Activated CD8-positive, alpha-beta memory T cell treated with anti-CD3 and anti-CD28 coated beads, Interleukin-2, amount 50 U/mL, for 1 hour (primary cell): Measurements from ENCODE around the gene PROZ.
"Not testable (repeated sequence)": the region's sequence is repeated elsewhere in the genome, so short reads cannot be mapped to it uniquely, and the experiment has no call there.

Experiments
- DNase-seq: peaks from one replicate; pipeline ENCODE4 v3.0.0-alpha.2; 2020; ENCODE audit errors: extremely low read depth

PROZ gene

GRCh38 chr13:113157206-113157928 is 1.1 kb upstream of the PROZ start:
- no peak for DNase-seq

- DNase-seq: no peak
Observed at GRCh38 chr13:113158946-113159345, 498 bp downstream of the PROZ start.

- DNase-seq: no peak
Observed at GRCh38 chr13:113159701-113160100, 1.3 kb downstream of the PROZ start.

GRCh38 chr13:113160983-113161382 is 2.5 kb downstream of the PROZ start:
- DNase-seq: no peak

GRCh38 chr13:113161433-113161832 is 3.0 kb downstream of the PROZ start:
- no peak for DNase-seq

GRCh38 chr13:113161975-113162374 is 3.5 kb downstream of the PROZ start:
- DNase-seq: not testable (repeated sequence)

GRCh38 chr13:113162783-113163685 is 4.6 kb downstream of the PROZ start:
- no peak for DNase-seq

- DNase-seq: no peak
Observed at GRCh38 chr13:113164492-113164891, 6.0 kb downstream of the PROZ start.

- DNase-seq: no peak
Observed at GRCh38 chr13:113166266-113166665, 7.8 kb downstream of the PROZ start.

- DNase-seq: no peak
Observed at GRCh38 chr13:113166681-113167080, 8.2 kb downstream of the PROZ start.

GRCh38 chr13:113167155-113167554 is 8.7 kb downstream of the PROZ start:
- DNase-seq: no peak

GRCh38 chr13:113167575-113167974 is 9.1 kb downstream of the PROZ start:
- DNase-seq: no peak

- DNase-seq: no peak
Observed at GRCh38 chr13:113168211-113168610, 9.8 kb downstream of the PROZ start.

- DNase-seq: no peak
Observed at GRCh38 chr13:113169277-113170272, 11.1 kb downstream of the PROZ start.

GRCh38 chr13:113170511-113170910 is 12.1 kb downstream of the PROZ start:
- no peak for DNase-seq

GRCh38 chr13:113171250-113172125 is 13.0 kb downstream of the PROZ start:
- no peak for DNase-seq

- DNase-seq: no peak
Observed at GRCh38 chr13:113172419-113172926, 14.0 kb downstream of the PROZ start.

GRCh38 chr13:113176280-113176679 is 17.8 kb downstream of the PROZ start:
- peak; percentile 42 for DNase-seq

- no peak for DNase-seq
Observed at GRCh38 chr13:113176822-113177221, 18.4 kb downstream of the PROZ start.

- no peak for DNase-seq
Observed at GRCh38 chr13:113178070-113178895, 19.8 kb downstream of the PROZ start.
